MM.1S (cell line): Measurements from ENCODE around the gene KCNJ6.

ENCODE experiments used
- DNase-seq: peaks from one replicate; pipeline ENCODE4 v3.0.0-alpha.2; 2015
- H2AFZ ChIP-seq: fragments of 300-600 bp; sonication (generic); 2 replicates; pipeline ENCODE4 v1.6.0; 2016; ENCODE audit warnings: antibody characterized with exemption, low read length
- H3F3A ChIP-seq: fragments of 300-600 bp; sonication (generic); 2 replicates; pipeline ENCODE4 v1.6.1; 2016; ENCODE audit warnings: mild to moderate bottlenecking, antibody characterized with exemption, low read length, moderate library complexity, mixed read lengths; ENCODE audit not compliant: insufficient read depth
- H3K27ac ChIP-seq: fragments of 300-600 bp; sonication (generic); 2 replicates; pipeline ENCODE4 v1.5.1; 2016; ENCODE audit warnings: mild to moderate bottlenecking, low read length
- H3K27me3 ChIP-seq: fragments of 300-600 bp; sonication (generic); replicated peaks from 2 replicates; pipeline ENCODE4 v1.6.0; 2016; ENCODE audit warnings: low read length; ENCODE audit not compliant: insufficient read depth
- H3K36me3 ChIP-seq: fragments of 300-600 bp; sonication (generic); replicated peaks from 2 replicates; pipeline ENCODE4 v1.6.1; 2016; ENCODE audit warnings: mild to moderate bottlenecking, low read length, mixed read lengths; ENCODE audit not compliant: insufficient read depth
- H3K4me1 ChIP-seq: fragments of 300-600 bp; sonication (generic); 2 replicates; pipeline ENCODE4 v1.6.1; 2016; ENCODE audit warnings: low read length, mixed read lengths
- H3K4me2 ChIP-seq: fragments of 300-600 bp; sonication (generic); 2 replicates; pipeline ENCODE4 v1.6.0; 2016; ENCODE audit warnings: low read depth, low read length
- H3K4me3 ChIP-seq: fragments of 300-600 bp; sonication (generic); 2 replicates; pipeline ENCODE4 v1.5.1; 2016; ENCODE audit warnings: low read length, mixed read lengths
- H3K79me2 ChIP-seq: fragments of 300-600 bp; sonication (generic); 2 replicates; pipeline ENCODE4 v1.6.1; 2016; ENCODE audit warnings: mixed run types, low read length, mixed read lengths
- H3K9ac ChIP-seq: fragments of 300-600 bp; sonication (generic); 2 replicates; pipeline ENCODE4 v1.6.1; 2016; ENCODE audit warnings: low read length, mixed read lengths
- H3K9me2 ChIP-seq: fragments of 300-600 bp; sonication (generic); replicated peaks from 2 replicates; pipeline ENCODE4 v1.6.1; 2016; ENCODE audit warnings: mild to moderate bottlenecking, low read length, mixed read lengths; ENCODE audit not compliant: insufficient read depth
- H3K9me3 ChIP-seq: fragments of 300-600 bp; sonication (generic); replicated peaks from 2 replicates; pipeline ENCODE4 v1.6.1; 2016; ENCODE audit warnings: mild to moderate bottlenecking, low read length, mixed read lengths; ENCODE audit not compliant: insufficient read depth
- H4K20me1 ChIP-seq: fragments of 300-600 bp; sonication (generic); 2 replicates; pipeline ENCODE4 v1.6.1; 2016; ENCODE audit warnings: mild to moderate bottlenecking, low read length, moderate library complexity, mixed read lengths; ENCODE audit not compliant: insufficient read depth
- EZH2 ChIP-seq: fragments of 300-600 bp; sonication (generic); optimal IDR thresholded peaks from 2 replicates; pipeline ENCODE3; 2017; ENCODE audit warnings: low read depth, mild to moderate bottlenecking, antibody characterized with exemption, low read length, mixed read lengths
- EZH2phosphoT487 ChIP-seq: fragments of 300-600 bp; sonication (generic); IDR thresholded peaks from 2 replicates; pipeline ENCODE4 v1.6.1; 2018; ENCODE audit warnings: antibody characterized with exemption, low read length
- TF ChIP-seq, protein P1 (sequence below): fragments of 300-600 bp; sonication (generic); IDR thresholded peaks from 2 replicates; pipeline ENCODE4 v1.5.1; 2016; ENCODE audit warnings: antibody characterized with exemption, low read length, mixed read lengths

The KCNJ6 gene

DNA sequence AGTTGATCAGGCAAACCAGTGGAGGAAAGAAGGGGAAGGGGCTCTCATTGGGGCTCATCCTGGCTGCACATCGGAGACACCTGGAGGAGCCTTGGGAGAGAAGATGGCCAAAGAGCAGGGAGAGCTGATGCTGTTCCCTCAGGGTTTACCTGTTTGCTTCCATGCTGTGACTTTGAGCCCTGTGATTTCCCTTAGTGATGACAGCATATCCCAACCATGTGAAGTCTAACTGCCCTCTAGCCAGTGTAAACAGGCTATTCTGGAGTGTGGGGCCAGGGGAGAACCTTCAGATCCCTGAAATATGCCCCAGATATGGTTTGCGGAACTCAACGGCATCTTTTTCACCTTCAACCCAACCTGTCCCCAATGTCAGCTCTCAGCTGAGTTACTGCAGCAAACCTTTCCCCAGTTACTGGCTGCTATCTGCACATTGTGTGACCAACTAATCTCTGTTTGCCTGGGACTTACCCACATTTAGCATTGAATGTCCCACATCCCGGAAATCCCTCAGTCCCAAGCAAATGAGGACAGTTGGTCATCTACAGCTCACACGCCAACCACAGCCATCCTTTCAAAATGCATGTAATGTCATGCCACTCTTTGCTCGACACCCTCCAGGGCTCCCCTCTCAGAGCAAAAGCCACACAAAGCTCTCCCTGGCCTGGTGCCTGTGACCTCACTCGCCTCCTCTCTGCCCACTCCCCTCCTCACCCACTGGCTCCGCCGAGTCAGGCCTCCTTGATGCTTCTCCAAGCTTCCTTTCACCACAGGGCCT is 242.3 kb downstream of the KCNJ6 start:
- no peaks in the 10 kb centered on the region for H3K27me3 ChIP-seq
- no peak overlapping the region for H3K4me3 ChIP-seq
- no peak for DNase-seq
- H3K79me2 ChIP-seq: no peaks in the 10 kb centered on the region
- no peaks in the 10 kb centered on the region for H3K36me3 ChIP-seq
- H3K4me2 ChIP-seq: no peak overlapping the region
- H2AFZ ChIP-seq: no peak overlapping the region
- H3K4me1 ChIP-seq: no peaks in the 10 kb centered on the region
- H3K9me3 ChIP-seq: no peaks in the 10 kb centered on the region
- no peaks in the 10 kb centered on the region for H4K20me1 ChIP-seq
- no peak overlapping the region for H3K27ac ChIP-seq
- no peaks in the 10 kb centered on the region for H3F3A ChIP-seq
- no peaks in the 10 kb centered on the region for H3K9me2 ChIP-seq
- no peak for TF ChIP-seq EZH2
- TF ChIP-seq, protein P1, sequence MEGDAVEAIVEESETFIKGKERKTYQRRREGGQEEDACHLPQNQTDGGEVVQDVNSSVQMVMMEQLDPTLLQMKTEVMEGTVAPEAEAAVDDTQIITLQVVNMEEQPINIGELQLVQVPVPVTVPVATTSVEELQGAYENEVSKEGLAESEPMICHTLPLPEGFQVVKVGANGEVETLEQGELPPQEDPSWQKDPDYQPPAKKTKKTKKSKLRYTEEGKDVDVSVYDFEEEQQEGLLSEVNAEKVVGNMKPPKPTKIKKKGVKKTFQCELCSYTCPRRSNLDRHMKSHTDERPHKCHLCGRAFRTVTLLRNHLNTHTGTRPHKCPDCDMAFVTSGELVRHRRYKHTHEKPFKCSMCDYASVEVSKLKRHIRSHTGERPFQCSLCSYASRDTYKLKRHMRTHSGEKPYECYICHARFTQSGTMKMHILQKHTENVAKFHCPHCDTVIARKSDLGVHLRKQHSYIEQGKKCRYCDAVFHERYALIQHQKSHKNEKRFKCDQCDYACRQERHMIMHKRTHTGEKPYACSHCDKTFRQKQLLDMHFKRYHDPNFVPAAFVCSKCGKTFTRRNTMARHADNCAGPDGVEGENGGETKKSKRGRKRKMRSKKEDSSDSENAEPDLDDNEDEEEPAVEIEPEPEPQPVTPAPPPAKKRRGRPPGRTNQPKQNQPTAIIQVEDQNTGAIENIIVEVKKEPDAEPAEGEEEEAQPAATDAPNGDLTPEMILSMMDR: no peak
- no peak for TF ChIP-seq EZH2phosphoT487
- H3K9ac ChIP-seq: no peak overlapping the region

DNA sequence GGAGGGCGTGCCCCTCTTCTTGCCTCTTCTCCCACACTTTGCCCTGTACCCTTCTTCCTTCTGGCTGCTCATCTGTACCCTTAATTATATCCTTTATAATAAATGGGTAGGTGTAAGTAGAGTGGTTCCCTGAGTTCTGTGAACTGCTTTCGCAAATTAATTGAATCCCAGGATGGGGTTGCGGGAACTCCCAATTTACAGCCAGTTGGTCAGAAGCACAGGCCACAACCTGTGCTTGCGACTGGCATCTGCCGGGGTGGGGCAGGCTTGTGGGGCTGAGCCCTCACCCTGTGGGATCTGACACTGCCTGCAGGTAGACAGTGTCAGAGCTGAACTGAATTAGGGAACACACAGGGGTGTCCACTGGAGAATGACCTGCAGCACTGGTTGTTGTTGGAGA is 244.9 kb downstream of the KCNJ6 start:
- Histone ChIP-seq H3K79me2 (no peaks in the 10 kb centered on the region), H3K4me2 (no peak overlapping the region), H3F3A (no peaks in the 10 kb centered on the region), H2AFZ (no peak overlapping the region), H3K9me2 (no peaks in the 10 kb centered on the region), H3K36me3 (no peaks in the 10 kb centered on the region), H4K20me1 (no peaks in the 10 kb centered on the region), H3K27ac (no peak overlapping the region), H3K27me3 (no peaks in the 10 kb centered on the region), H3K4me3 (no peak overlapping the region), H3K4me1 (no peaks in the 10 kb centered on the region), H3K9ac (no peak overlapping the region), H3K9me3 (no peaks in the 10 kb centered on the region)
- no peak for TF ChIP-seq EZH2
- TF ChIP-seq, protein P1: no peak
- no peak for TF ChIP-seq EZH2phosphoT487
- DNase-seq: no peak

DNA sequence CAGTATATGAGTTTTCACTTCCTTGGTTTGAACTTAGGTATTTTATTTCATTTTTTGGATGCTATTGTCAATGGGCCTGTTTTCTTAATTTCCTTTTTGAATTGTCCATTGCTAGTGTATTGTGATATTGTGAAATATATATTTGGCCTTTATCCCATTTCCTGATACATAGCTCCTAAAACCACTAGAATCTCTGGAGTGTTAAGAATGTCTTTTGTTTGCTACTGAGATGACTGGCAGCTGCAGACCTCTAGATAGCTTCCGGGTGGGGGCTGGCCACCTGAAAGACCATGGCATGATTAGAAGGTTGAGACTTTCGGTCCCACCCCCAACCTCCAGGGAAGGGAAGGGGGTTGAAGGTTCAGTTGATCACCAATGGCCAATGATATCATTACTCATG is 245.4 kb downstream of the KCNJ6 start:
- H3K9me3 ChIP-seq: no peaks in the 10 kb centered on the region
- H3K4me3 ChIP-seq: no peak overlapping the region
- H2AFZ ChIP-seq: no peak overlapping the region
- no peak overlapping the region for H3K4me2 ChIP-seq
- no peaks in the 10 kb centered on the region for H3K79me2 ChIP-seq
- no peak overlapping the region for H3K27ac ChIP-seq
- H4K20me1 ChIP-seq: no peaks in the 10 kb centered on the region
- H3K9me2 ChIP-seq: no peaks in the 10 kb centered on the region
- H3K36me3 ChIP-seq: no peaks in the 10 kb centered on the region
- TF ChIP-seq EZH2phosphoT487 (no peak), EZH2 (no peak)
- TF ChIP-seq, protein P1: no peak
- no peak for DNase-seq
- no peaks in the 10 kb centered on the region for H3F3A ChIP-seq
- no peaks in the 10 kb centered on the region for H3K27me3 ChIP-seq
- H3K4me1 ChIP-seq: no peaks in the 10 kb centered on the region
- H3K9ac ChIP-seq: no peak overlapping the region
